Suprapubic skin (tissue), 4 donors: Measurements from ENCODE around the gene GLRX3.

ENCODE experiments used
- CTCF ChIP-seq, 2 donors: fragments of 200-600 bp in 1 of 2; fragments of 450-650 bp in 1 of 2; sonication (generic) in 1 of 2; IDR thresholded peaks; one replicate each; pipeline ENCODE4 v1.5.1; 2016 to 2019; ENCODE audit warnings: antibody characterized with exemption in 2 of 2, mild to moderate bottlenecking in 1 of 2, moderate library complexity in 1 of 2
- EP300 ChIP-seq: sonication (generic); formaldehyde crosslinking; IDR thresholded peaks from one replicate; pipeline ENCODE4 v1.6.1; 2017; ENCODE audit warnings: antibody characterized with exemption
- POLR2A ChIP-seq, 2 donors: fragments of 450-650 bp; IDR thresholded peaks; one replicate each; pipeline ENCODE4 v1.6.1; 2017; ENCODE audit warnings: antibody characterized with exemption in 2 of 2, mild to moderate bottlenecking in 2 of 2, moderate library complexity in 2 of 2
- POLR2AphosphoS5 ChIP-seq, 3 donors: sonication (generic); formaldehyde crosslinking; IDR thresholded peaks; one replicate each; pipeline ENCODE4 v1.6.1; 2017; ENCODE audit warnings: antibody characterized with exemption in 3 of 3

DNA sequence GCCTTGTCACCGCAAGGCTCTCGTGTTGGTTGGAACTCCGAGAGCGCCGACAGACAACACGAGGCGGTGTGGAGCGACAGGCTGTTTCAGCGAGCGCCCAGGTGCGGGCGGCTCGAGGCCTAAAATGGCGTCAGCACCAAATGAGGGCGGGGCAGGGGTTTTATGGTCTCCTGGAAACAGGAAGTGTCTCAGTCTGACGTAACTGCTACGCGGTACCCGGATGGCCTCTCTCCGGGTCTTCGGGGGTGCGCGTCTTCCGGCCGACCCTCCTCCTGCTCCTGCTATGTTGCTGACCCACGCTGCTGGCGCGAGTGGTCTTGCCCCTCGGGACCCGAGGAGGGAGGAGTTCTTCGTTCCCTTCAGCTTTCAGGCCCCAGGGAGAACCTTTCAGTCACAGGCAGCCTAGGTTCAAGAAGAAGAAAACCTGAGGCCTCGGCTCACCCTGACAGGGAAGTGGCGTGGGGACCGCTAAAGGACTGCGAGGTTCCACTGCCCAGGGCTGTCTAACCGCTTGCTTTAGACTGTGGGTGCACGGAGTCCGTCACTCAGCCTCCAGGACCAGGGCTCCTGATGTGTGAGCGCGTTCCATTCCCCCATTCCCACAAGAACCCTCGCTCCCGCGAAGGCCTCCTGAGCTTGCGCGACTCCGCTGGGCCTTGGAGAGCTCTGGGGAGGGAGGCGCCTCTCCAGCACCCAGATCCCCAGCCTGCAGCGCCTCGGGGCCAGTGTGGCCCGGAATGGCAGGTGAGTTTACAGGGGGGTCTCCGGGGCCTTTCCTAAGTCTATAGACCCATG lies 77.3 kb downstream of the GLRX3 start:
- no peak for TF ChIP-seq POLR2A (IDR thresholded peaks at IDR 0.05)
- no peak for TF ChIP-seq CTCF (IDR thresholded peaks at IDR 0.05)
- TF ChIP-seq EP300: no peak
- no peak for TF ChIP-seq POLR2AphosphoS5 (IDR thresholded peaks at IDR 0.05)
